ENCODE measurements around the gene XIRP2. TPM values are rescaled to one million over a fixed set of nuclear protein-coding genes. Genes with fewer than 3 reads are reported as not detected.

The XIRP2 gene
- total RNA-seq, 1 donor = 0.09 TPM

DNA sequence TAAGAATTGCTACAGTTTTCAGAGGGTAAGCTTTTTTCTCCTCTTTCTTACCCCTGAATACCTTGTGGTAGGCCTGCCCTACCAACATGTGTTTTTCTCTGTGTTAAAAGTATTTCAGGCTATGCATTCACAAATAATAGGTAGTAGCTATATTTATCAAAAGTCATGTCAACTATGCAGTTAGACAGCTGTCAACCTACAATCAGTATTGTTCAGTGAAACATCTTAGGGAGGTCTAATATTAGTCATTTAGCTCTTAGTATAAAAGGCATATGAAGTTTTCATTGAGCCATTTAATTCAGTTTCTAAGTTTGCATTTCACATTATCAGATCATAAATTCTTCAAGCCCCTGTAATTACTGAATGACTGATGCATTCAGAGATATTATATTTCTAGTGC, 36.7 kb downstream of the XIRP2 start:
- H3K4me3 ChIP-seq (ENCODE audit: low read depth, low read length) = no peak overlapping the region
- TF ChIP-seq, protein P1, sequence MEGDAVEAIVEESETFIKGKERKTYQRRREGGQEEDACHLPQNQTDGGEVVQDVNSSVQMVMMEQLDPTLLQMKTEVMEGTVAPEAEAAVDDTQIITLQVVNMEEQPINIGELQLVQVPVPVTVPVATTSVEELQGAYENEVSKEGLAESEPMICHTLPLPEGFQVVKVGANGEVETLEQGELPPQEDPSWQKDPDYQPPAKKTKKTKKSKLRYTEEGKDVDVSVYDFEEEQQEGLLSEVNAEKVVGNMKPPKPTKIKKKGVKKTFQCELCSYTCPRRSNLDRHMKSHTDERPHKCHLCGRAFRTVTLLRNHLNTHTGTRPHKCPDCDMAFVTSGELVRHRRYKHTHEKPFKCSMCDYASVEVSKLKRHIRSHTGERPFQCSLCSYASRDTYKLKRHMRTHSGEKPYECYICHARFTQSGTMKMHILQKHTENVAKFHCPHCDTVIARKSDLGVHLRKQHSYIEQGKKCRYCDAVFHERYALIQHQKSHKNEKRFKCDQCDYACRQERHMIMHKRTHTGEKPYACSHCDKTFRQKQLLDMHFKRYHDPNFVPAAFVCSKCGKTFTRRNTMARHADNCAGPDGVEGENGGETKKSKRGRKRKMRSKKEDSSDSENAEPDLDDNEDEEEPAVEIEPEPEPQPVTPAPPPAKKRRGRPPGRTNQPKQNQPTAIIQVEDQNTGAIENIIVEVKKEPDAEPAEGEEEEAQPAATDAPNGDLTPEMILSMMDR (IDR thresholded peaks at IDR 0.05; ENCODE audit: insufficient read depth, low read length) = no peak
- DNase-seq (ENCODE audit: low read depth) = no peak

DNA sequence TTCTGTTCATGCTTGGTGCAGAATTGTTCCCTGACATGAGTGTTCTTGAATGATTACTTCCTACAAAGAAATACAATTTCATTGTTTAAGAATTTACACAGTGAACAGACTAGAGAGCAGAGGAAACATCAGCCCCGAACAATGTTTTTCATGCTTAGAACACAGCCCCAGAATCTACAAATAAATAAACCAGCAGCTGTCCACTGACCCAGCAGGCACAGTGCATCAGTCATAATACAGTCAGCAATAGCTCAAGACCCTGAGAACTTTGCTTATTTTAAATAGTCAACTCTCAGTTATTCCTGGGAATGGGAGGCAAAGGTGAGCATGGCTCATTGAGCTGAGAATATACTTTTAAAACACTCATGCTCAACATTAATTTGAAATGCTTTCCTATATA, 38.4 kb downstream of the XIRP2 start:
- TF ChIP-seq, protein P1 (IDR thresholded peaks at IDR 0.05; ENCODE audit: insufficient read depth, low read length) = no peak
- DNase-seq (ENCODE audit: low read depth) = no peak
- no peak overlapping the region for H3K4me3 ChIP-seq (ENCODE audit: low read depth, low read length)

DNA sequence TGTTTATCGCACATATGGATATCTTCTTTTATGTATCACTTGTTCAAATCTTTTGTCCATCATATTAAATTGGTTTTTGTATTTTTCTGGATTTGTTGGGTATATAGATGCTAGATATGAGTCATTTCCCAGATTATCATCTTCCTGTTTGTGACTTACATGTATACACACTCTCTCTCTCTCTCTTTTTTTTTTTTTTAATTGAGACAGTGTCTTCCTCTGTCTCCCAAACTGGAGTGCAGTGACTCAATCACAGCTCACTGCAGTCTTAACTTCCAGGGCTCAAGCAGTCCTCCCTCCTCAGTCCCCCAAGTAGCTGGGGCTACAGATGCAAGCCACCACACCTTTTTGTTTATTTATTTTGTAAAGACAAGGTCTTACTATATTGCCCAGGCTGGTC, 43.8 kb downstream of the XIRP2 start:
- no peak for DNase-seq (ENCODE audit: low read depth)
- no peak overlapping the region for H3K4me3 ChIP-seq (ENCODE audit: low read depth, low read length)
- TF ChIP-seq, protein P1 (IDR thresholded peaks at IDR 0.05; ENCODE audit: insufficient read depth, low read length) = no peak

DNA sequence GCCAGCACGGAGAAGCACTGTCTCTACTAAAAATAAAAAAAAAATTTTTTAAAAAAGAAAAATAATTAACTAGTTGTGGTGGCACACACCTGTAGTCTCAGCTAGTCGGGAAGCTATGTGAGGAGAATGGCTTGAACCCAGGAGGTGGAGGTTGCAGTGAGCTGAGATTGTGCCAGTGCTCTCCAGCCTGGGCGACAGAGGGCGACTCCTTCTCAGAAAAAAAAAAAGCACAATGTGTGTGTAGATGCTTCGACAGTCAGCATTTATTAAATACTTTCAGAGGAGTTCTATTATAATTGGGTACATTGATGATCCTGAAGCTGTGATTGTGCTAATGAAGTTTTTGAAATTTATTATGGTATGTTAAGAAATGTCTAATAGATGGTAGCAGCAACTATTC, 46.5 kb downstream of the XIRP2 start:
- no peak for DNase-seq (ENCODE audit: low read depth)
- no peak overlapping the region for H3K4me3 ChIP-seq (ENCODE audit: low read depth, low read length)
- TF ChIP-seq, protein P1 (IDR thresholded peaks at IDR 0.05; ENCODE audit: insufficient read depth, low read length) = no peak

DNA sequence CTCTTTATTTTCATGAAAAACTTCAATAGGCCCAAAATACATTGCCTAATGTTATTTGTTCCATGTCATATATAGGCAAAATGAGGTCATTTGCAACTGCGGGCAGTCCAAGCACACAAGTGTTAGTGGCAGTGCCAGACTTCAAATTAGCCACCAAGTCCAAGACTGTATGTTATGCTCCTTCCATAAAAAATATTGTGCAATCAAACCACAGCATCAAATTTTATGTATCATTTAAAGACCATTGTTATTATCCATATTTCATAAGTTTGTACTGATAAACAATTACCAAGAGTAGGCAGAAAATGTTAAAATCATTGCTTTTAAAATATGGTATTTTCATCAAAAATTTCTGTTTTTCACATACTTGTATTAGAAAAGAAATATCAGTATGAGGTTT, 54.1 kb downstream of the XIRP2 start:
- DNase-seq (ENCODE audit: low read depth) = no peak
- H3K4me3 ChIP-seq (ENCODE audit: low read depth, low read length) = no peak overlapping the region
- TF ChIP-seq, protein P1 (IDR thresholded peaks at IDR 0.05; ENCODE audit: insufficient read depth, low read length) = no peak

DNA sequence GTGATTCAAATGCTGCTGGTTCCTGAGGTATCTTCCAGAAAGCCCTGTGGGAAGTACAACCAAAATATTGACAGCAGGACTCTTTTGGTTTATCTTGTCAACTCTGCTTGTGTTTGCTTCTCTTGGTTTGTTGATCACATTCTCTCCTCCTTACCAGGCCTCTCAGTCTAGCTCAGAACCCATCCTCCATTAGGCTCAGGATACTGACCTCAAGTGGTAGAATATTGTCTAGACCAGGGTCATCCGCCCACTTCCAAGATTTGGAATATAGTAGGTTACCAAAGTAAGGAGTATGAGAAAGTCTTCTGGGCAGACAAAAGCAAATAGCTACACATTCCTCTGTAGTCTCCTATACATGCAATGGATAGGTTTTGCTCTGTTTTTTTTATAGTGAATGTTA, 56.6 kb downstream of the XIRP2 start:
- TF ChIP-seq, protein P1 (IDR thresholded peaks at IDR 0.05; ENCODE audit: insufficient read depth, low read length) = no peak
- no peak for DNase-seq (ENCODE audit: low read depth)
- H3K4me3 ChIP-seq (ENCODE audit: low read depth, low read length) = no peak overlapping the region

DNA sequence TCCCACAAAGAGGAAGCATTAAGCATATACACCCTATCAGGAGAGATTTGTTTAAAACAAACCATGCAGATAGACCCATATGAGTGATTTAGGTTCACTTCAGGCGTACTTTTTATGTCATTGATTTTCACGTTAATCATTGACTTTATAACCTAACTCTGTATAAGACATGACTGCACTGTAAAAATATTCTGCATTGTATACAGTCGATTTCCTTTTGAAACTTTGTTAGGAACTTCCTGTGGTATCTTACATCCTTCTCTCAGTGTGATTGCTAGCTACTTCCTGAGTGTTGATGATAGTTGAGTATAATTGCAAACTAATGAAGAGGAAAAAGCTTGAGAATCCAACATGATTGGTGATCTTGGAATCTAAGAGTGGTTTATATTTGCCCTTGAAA, 69.4 kb downstream of the XIRP2 start:
- no peak for DNase-seq (ENCODE audit: low read depth)
- H3K4me3 ChIP-seq (ENCODE audit: low read depth, low read length) = no peak overlapping the region
- TF ChIP-seq, protein P1 (IDR thresholded peaks at IDR 0.05; ENCODE audit: insufficient read depth, low read length) = no peak

Measured in fibroblast of the aortic adventitia (primary cell).